Loucy (cell line): ENCODE measurements around the gene PCDHGA5.

Experiments used
- EZH2phosphoT487 ChIP-seq: fragments of 200-600 bp; IDR thresholded peaks from 2 replicates; pipeline ENCODE4 v1.6.1; 2018; ENCODE audit warnings: antibody characterized with exemption, mild to moderate bottlenecking, moderate library complexity, borderline replicate concordance
- TF ChIP-seq, protein P1 (sequence below): fragments of 200-600 bp; sonication (generic); conservative IDR thresholded peaks from 2 replicates; pipeline ENCODE4 v1.5.1; 2014; ENCODE audit warnings: mild to moderate bottlenecking, antibody characterized with exemption, low read length

DNA sequence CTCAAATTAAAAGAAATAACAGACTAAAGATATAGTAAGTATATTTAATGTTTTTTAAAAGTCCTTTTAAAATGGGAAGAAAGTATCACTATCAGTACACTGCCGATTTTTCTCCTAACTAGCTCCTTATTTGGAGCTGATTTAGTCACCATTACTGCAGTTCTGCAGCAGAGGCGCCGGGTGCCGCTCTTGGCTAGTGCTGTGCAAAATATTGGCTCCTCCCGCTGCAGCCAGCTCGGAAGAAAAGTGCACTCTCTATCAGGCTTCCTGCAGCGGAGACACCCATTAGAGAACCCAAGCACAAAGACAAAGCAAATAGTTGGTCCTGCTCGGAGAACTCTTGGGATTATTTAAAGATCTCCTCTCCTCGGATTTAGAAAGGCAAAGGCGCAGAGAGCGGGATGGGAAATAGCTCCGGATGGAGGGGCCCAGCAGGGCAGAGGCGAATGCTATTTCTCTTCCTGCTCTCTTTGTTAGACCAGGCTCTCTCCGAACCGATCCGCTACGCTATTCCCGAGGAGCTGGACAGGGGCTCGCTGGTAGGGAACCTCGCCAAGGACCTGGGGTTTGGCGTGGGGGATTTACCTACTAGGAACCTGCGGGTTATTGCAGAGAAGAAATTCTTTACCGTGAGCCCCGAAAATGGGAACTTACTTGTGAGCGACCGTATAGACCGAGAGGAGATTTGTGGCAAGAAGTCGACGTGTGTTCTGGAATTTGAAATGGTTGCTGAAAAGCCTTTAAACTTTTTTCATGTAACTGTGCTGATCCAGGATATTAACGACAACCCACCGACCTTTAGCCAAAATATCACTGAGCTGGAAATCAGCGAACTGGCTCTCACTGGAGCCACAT is 6.3 kb downstream of the PCDHGA5 start, which contains the start of gene PCDHGB3:
- TF ChIP-seq, protein P1, sequence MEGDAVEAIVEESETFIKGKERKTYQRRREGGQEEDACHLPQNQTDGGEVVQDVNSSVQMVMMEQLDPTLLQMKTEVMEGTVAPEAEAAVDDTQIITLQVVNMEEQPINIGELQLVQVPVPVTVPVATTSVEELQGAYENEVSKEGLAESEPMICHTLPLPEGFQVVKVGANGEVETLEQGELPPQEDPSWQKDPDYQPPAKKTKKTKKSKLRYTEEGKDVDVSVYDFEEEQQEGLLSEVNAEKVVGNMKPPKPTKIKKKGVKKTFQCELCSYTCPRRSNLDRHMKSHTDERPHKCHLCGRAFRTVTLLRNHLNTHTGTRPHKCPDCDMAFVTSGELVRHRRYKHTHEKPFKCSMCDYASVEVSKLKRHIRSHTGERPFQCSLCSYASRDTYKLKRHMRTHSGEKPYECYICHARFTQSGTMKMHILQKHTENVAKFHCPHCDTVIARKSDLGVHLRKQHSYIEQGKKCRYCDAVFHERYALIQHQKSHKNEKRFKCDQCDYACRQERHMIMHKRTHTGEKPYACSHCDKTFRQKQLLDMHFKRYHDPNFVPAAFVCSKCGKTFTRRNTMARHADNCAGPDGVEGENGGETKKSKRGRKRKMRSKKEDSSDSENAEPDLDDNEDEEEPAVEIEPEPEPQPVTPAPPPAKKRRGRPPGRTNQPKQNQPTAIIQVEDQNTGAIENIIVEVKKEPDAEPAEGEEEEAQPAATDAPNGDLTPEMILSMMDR = no peak
- no peak for TF ChIP-seq EZH2phosphoT487
